Measurements from ENCODE around the gene SHC2. TPM values are rescaled to one million over a fixed set of nuclear protein-coding genes. Genes with fewer than 3 reads are reported as not detected.
"Not testable (repeated sequence)": the region's sequence is repeated elsewhere in the genome, so short reads cannot be mapped to it uniquely, and the experiment has no call there.

The SHC2 gene
- polyA plus RNA-seq, 1 of the 3 experiments (the other 2 are of a cell fraction): 0.64 TPM

- 82% methylated on average over 5 of the region's 22 CpGs for WGBS (ENCODE audit: low lambda C conversion rate)
- H3K36me3 ChIP-seq (replicated peaks in 1 of 2; ENCODE audit: control insufficient read depth in 1 of 2, insufficient read depth in 2 of 2, low read length in 1 of 2); H3K9me2 ChIP-seq; POLR2A ChIA-PET; H3K4me2 ChIP-seq; H3K27me3 ChIP-seq (ENCODE audit: insufficient read depth); H3K79me2 ChIP-seq (ENCODE audit: insufficient read depth); H3K9me3 ChIP-seq; H3F3A ChIP-seq (replicated peaks; ENCODE audit: insufficient read depth); H4K20me1 ChIP-seq (ENCODE audit: insufficient read depth); H2AFZ ChIP-seq (ENCODE audit: low read depth); H3K27ac ChIP-seq (ENCODE audit: low read depth in 2 of 2, low read length in 1 of 2); DNase-seq; H3K4me3 ChIP-seq (ENCODE audit: low read depth in 2 of 2, low read length in 1 of 2); H3K4me1 ChIP-seq (ENCODE audit: control insufficient read depth in 1 of 2, insufficient read depth in 2 of 2, low read depth in 1 of 2, low read length in 1 of 2); H3K9ac ChIP-seq: not testable (repeated sequence)
- CTCF ChIA-PET: interaction anchor here (0.8 kb wide), 1 partner anchor 26 kb away, joined by 3 read pairs; no protein-coding TSS in a partner anchor
Observed at GRCh38 chr19:386632-387301, 74.1 kb downstream of the SHC2 start.

- POLR2A ChIA-PET; H3K4me1 ChIP-seq (ENCODE audit: control insufficient read depth in 1 of 2, insufficient read depth in 2 of 2, low read depth in 1 of 2, low read length in 1 of 2); H3K36me3 ChIP-seq (replicated peaks in 1 of 2; ENCODE audit: control insufficient read depth in 1 of 2, insufficient read depth in 2 of 2, low read length in 1 of 2); H3K79me2 ChIP-seq (ENCODE audit: insufficient read depth); H3K27me3 ChIP-seq (ENCODE audit: insufficient read depth); DNase-seq; H3K4me2 ChIP-seq; H2AFZ ChIP-seq (ENCODE audit: low read depth); H4K20me1 ChIP-seq (ENCODE audit: insufficient read depth); H3K9ac ChIP-seq; H3F3A ChIP-seq (replicated peaks; ENCODE audit: insufficient read depth); H3K9me2 ChIP-seq; H3K27ac ChIP-seq (ENCODE audit: low read depth in 2 of 2, low read length in 1 of 2); H3K4me3 ChIP-seq (ENCODE audit: low read depth in 2 of 2, low read length in 1 of 2); H3K9me3 ChIP-seq: not testable (repeated sequence)
- CTCF ChIA-PET: interaction anchor here (0.8 kb wide), 1 partner anchor 26 kb away, joined by 3 read pairs; no protein-coding TSS in a partner anchor
- WGBS (ENCODE audit: low lambda C conversion rate): 63% methylated on average over 8 of the region's 8 CpGs
Observed at GRCh38 chr19:386189-386588, 74.6 kb downstream of the SHC2 start.

GRCh38 chr19:384799-385169 lies 76.0 kb downstream of the SHC2 start:
- DNase-seq: no peak
- CTCF ChIA-PET: interaction anchor here (1.0 to 3.1 kb wide), 13 partner anchors 9 to 124 kb away, joined by 3 to 33 read pairs (median 4); partner anchors contain the start of genes C2CD4C and TPGS1
- H3K9me3 ChIP-seq: no peaks in the 10 kb centered on the region
- no peaks in the 10 kb centered on the region for H3K9me2 ChIP-seq
- no peak overlapping the region for H3K27ac ChIP-seq (ENCODE audit: low read depth in 2 of 2, low read length in 1 of 2)
- H3K4me1 ChIP-seq (ENCODE audit: control insufficient read depth in 1 of 2, insufficient read depth in 2 of 2, low read depth in 1 of 2, low read length in 1 of 2): no peaks in the 10 kb centered on the region
- H3K36me3 ChIP-seq (replicated peaks in 1 of 2; ENCODE audit: control insufficient read depth in 1 of 2, insufficient read depth in 2 of 2, low read length in 1 of 2): no peaks in the 10 kb centered on the region
- 65% methylated on average over 9 of the region's 9 CpGs for WGBS (ENCODE audit: low lambda C conversion rate)
- H4K20me1 ChIP-seq (ENCODE audit: insufficient read depth): no peaks in the 10 kb centered on the region
- POLR2A ChIA-PET: no interaction called here
- H3F3A ChIP-seq (replicated peaks; ENCODE audit: insufficient read depth): no peaks in the 10 kb centered on the region
- no peak overlapping the region for H3K9ac ChIP-seq
- H3K27me3 ChIP-seq (ENCODE audit: insufficient read depth): no peaks in the 10 kb centered on the region
- no peaks in the 10 kb centered on the region for H3K79me2 ChIP-seq (ENCODE audit: insufficient read depth)
- no peak overlapping the region for H2AFZ ChIP-seq (ENCODE audit: low read depth)
- H3K4me3 ChIP-seq (ENCODE audit: low read depth in 2 of 2, low read length in 1 of 2): no peak overlapping the region
- no peak overlapping the region for H3K4me2 ChIP-seq
- TF ChIP-seq JUND (IDR thresholded peaks at IDR 0.05): no peak
- no peak for TF ChIP-seq FOXJ3 (CRISPR knock-in tag; IDR thresholded peaks at IDR 0.05)
- TF ChIP-seq USF1 (IDR thresholded peaks at IDR 0.05; ENCODE audit: borderline replicate concordance, low read depth): no peak
- TF ChIP-seq EP300 (IDR thresholded peaks at IDR 0.05; ENCODE audit: borderline replicate concordance in 1 of 2, low read depth in 1 of 2, low read length in 1 of 2): no peak
- no peak for TF ChIP-seq RXRA (IDR thresholded peaks at IDR 0.05; ENCODE audit: borderline replicate concordance, low read depth)
- TF ChIP-seq EZH2phosphoT487 (IDR thresholded peaks at IDR 0.05; ENCODE audit: borderline replicate concordance, low read depth): no peak
- no peak for TF ChIP-seq TAF1 (IDR thresholded peaks at IDR 0.05; ENCODE audit: borderline replicate concordance, low read depth, low read length)
